ENCODE results near the gene PTPRT.

PTPRT gene

GRCh38 chr20:43189554-43190331 lies at the start of gene PTPRT:
TSS of gene PTPRT (minus strand) at chr20:43189906. CDS start at chr20:43189733, 173 bp downstream.
- no peak for DNase-seq (ENCODE audit: low read depth in 2 of 3, low spot score in 2 of 3)

GRCh38 chr20:43238833-43239232 lies 49.1 kb upstream of the PTPRT start:
- no peak for DNase-seq (ENCODE audit: low read depth in 2 of 3, low spot score in 2 of 3)

- no peak for DNase-seq (ENCODE audit: low read depth in 2 of 3, low spot score in 2 of 3)
Observed at GRCh38 chr20:43238266-43238665, 48.6 kb upstream of the PTPRT start.

- no peak for DNase-seq (ENCODE audit: low read depth in 2 of 3, low spot score in 2 of 3)
Observed at GRCh38 chr20:43237651-43238168, 48.0 kb upstream of the PTPRT start.

- no peak for DNase-seq (ENCODE audit: low read depth in 2 of 3, low spot score in 2 of 3)
Observed at GRCh38 chr20:43235998-43236397, 46.3 kb upstream of the PTPRT start.

- no peak for DNase-seq (ENCODE audit: low read depth in 2 of 3, low spot score in 2 of 3)
Observed at GRCh38 chr20:43231829-43232228, 42.1 kb upstream of the PTPRT start.

- no peak for DNase-seq (ENCODE audit: low read depth in 2 of 3, low spot score in 2 of 3)
Observed at GRCh38 chr20:43229696-43230095, 40.0 kb upstream of the PTPRT start.

GRCh38 chr20:43220612-43221011 lies 30.9 kb upstream of the PTPRT start:
- no peak for DNase-seq (ENCODE audit: low read depth in 2 of 3, low spot score in 2 of 3)

GRCh38 chr20:43210901-43211300 lies 21.2 kb upstream of the PTPRT start:
- DNase-seq (ENCODE audit: low read depth in 2 of 3, low spot score in 2 of 3) = no peak

- DNase-seq (ENCODE audit: low read depth in 2 of 3, low spot score in 2 of 3) = no peak
Observed at GRCh38 chr20:43209831-43210230, 20.1 kb upstream of the PTPRT start.

GRCh38 chr20:43205699-43206098 lies 16.0 kb upstream of the PTPRT start:
- DNase-seq (ENCODE audit: low read depth in 2 of 3, low spot score in 2 of 3) = no peak

GRCh38 chr20:43202100-43202499 lies 12.4 kb upstream of the PTPRT start:
- DNase-seq (ENCODE audit: low read depth in 2 of 3, low spot score in 2 of 3) = no peak

- DNase-seq (ENCODE audit: low read depth in 2 of 3, low spot score in 2 of 3) = no peak
Observed at GRCh38 chr20:43198607-43199006, 8.9 kb upstream of the PTPRT start.

- DNase-seq (ENCODE audit: low read depth in 2 of 3, low spot score in 2 of 3) = no peak
Observed at GRCh38 chr20:43196243-43196642, 6.5 kb upstream of the PTPRT start.

GRCh38 chr20:43194137-43194536 lies 4.4 kb upstream of the PTPRT start:
- no peak for DNase-seq (ENCODE audit: low read depth in 2 of 3, low spot score in 2 of 3)

GRCh38 chr20:43193443-43193842 lies 3.7 kb upstream of the PTPRT start:
- DNase-seq (ENCODE audit: low read depth in 2 of 3, low spot score in 2 of 3) = no peak

GRCh38 chr20:43191946-43192863 lies 2.5 kb upstream of the PTPRT start:
- DNase-seq (ENCODE audit: low read depth in 2 of 3, low spot score in 2 of 3) = no peak

GRCh38 chr20:43191143-43191542 lies 1.4 kb upstream of the PTPRT start:
- no peak for DNase-seq (ENCODE audit: low read depth in 2 of 3, low spot score in 2 of 3)

- DNase-seq (ENCODE audit: low read depth in 2 of 3, low spot score in 2 of 3) = no peak
Observed at GRCh38 chr20:43190332-43190953, 737 bp upstream of the PTPRT start.

- DNase-seq (ENCODE audit: low read depth in 2 of 3, low spot score in 2 of 3) = no peak
Observed at GRCh38 chr20:43188861-43189553, 699 bp downstream of the PTPRT start.

GRCh38 chr20:43188234-43188653 lies 1.5 kb downstream of the PTPRT start:
- no peak for DNase-seq (ENCODE audit: low read depth in 2 of 3, low spot score in 2 of 3)

Measured in activated CD8-positive, alpha-beta memory T cell treated with anti-CD3 and anti-CD28 coated beads for 48 hours (primary cell).